RWPE1 (cell line): ENCODE data around the gene HOOK1.

Experiments
- CTCF ChIA-PET: fragments of 350-600 bp; sonication (Branson Sonifier 250); formaldehyde crosslinking; extraction: SDS; loops from one replicate; lab custom pipeline; 2021; lab: Yijun Ruan, JAX
- POLR2A ChIA-PET: fragments of 400-600 bp; formaldehyde crosslinking; extraction: SDS; loops from one replicate; lab custom pipeline; 2020; ENCODE audit warnings: antibody characterized with exemption; ENCODE audit not compliant: low non-redundant PET; lab: Yijun Ruan, JAX
- DNase-seq: peaks from one replicate; pipeline ENCODE4 v3.0.0; 2012; ENCODE audit warnings: low spot score
- H3K27ac ChIP-seq: fragments of 450-650 bp; 2 replicates; pipeline ENCODE4 v1.5.1; 2017
- TF ChIP-seq, protein P1 (sequence below): fragments of 450-650 bp; conservative IDR thresholded peaks from 2 replicates; pipeline ENCODE4 v1.5.1; 2017; ENCODE audit warnings: low read depth, mild to moderate bottlenecking

HOOK1 gene

DNA sequence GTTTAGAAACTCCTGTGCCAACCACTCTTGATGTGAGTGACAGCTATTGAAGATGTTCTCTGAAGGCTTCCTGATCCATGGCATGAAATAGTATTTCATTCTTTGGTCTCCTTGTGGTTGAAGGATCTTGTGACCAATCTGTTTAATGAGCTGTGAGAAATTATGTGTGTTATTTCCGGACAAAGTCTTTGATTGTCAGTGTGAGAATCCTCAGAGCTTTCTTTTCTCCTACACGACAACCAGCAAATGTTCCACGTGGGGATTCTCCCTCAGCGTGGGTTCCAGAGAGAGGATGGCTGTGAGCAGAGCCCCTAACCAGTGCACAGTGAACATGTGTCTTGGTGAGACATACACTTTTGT lies 45.0 kb upstream of the HOOK1 start:
- POLR2A ChIA-PET = no interaction called here
- no peak for DNase-seq
- TF ChIP-seq, protein P1, sequence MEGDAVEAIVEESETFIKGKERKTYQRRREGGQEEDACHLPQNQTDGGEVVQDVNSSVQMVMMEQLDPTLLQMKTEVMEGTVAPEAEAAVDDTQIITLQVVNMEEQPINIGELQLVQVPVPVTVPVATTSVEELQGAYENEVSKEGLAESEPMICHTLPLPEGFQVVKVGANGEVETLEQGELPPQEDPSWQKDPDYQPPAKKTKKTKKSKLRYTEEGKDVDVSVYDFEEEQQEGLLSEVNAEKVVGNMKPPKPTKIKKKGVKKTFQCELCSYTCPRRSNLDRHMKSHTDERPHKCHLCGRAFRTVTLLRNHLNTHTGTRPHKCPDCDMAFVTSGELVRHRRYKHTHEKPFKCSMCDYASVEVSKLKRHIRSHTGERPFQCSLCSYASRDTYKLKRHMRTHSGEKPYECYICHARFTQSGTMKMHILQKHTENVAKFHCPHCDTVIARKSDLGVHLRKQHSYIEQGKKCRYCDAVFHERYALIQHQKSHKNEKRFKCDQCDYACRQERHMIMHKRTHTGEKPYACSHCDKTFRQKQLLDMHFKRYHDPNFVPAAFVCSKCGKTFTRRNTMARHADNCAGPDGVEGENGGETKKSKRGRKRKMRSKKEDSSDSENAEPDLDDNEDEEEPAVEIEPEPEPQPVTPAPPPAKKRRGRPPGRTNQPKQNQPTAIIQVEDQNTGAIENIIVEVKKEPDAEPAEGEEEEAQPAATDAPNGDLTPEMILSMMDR = no peak
- H3K27ac ChIP-seq = no peak overlapping the region
- CTCF ChIA-PET = interaction anchor here (0.6 kb wide), 1 partner anchor 1322 kb away, joined by 3 read pairs; no protein-coding TSS in a partner anchor

DNA sequence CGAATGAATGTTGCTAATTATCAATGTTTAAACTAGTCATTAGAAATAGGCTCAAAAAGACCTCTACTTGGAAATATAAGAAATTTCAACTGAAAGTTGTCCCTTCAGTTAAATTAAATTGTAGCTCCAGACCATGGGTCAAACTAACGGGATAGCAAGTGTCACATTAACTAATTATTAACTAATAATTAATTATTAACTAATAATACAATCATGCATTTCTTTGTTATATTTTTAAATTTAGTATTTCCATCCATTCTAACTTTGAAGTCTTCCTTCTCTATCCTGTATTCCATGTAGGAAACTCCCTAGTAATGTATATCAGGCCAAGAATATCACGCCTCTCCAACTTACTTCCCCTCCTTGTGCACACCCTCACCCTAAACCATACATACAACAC lies 43.4 kb upstream of the HOOK1 start:
- CTCF ChIA-PET = no interaction called here

DNA sequence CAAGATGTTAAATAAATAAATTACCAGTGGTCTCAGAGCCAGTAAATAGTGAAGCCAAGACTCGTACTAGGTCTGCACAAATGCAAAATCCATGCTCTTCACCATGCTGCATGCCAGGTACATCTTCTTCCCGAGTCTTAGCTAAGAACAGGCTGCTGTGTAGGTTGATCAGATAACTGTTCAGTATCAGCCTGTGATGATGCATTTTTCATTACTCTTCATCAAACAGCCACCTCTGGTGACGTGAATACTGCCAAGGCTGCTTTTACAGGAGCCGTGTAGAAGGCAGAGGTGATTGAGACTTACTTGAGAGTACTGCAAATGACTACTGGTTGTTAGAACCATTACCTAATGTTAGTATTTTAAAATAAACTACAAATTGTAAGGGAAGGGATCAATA lies 39.3 kb upstream of the HOOK1 start:
- ChIA-PET CTCF (no interaction called here), POLR2A (no interaction called here)
- TF ChIP-seq, protein P1 = no peak
- no peak for DNase-seq
- H3K27ac ChIP-seq = no peak overlapping the region

More for the DNA sequence above, 43.4 kb upstream of the HOOK1 start:
- H3K27ac ChIP-seq = no peak overlapping the region
- POLR2A ChIA-PET = no interaction called here
- no peak for DNase-seq
- TF ChIP-seq, protein P1 = no peak

DNA sequence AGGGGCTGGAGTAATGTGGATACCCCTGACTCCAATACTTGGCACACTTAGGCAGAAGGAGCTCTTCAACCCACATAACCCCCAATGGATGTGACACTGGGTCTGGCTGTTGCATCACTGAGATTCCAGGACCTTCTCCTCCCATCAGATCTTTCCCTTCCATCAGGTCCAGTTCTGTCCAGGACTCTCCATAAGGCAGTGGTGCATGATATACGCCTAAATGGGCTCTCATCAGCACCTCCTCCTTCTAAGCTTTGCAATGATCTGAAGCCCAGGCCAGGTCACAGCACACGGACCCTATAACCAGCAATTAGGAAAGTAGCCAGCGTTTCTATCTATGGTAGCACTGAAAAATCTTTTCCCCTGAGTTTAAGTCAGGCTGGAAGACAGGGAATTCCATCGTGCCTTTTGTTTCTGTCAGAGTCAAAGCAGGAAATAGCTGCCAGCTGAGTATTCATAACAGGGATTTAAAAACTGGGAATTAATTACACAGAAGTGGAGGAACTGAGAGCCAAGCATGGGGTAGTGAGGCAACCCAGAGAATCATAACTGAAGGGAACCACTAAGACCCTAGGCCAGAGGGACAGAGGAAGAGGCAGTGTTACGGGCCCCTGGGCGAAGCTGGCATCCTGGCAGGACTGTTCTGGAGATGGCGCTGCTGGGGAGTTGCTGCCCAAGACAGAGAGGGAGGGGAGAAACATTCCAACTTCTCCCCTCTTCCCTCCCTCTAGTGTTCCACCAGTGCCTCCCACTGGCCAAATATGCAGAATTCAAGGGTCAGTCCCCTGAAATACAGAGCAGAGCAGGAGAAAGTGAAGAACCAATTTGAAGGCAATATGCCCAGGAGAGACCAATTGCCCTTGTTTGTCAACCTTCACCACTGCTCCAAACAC lies 37.5 kb upstream of the HOOK1 start:
- no peak for DNase-seq
- H3K27ac ChIP-seq = no peak overlapping the region
- TF ChIP-seq, protein P1 = no peak
- ChIA-PET CTCF (no interaction called here), POLR2A (no interaction called here)

DNA sequence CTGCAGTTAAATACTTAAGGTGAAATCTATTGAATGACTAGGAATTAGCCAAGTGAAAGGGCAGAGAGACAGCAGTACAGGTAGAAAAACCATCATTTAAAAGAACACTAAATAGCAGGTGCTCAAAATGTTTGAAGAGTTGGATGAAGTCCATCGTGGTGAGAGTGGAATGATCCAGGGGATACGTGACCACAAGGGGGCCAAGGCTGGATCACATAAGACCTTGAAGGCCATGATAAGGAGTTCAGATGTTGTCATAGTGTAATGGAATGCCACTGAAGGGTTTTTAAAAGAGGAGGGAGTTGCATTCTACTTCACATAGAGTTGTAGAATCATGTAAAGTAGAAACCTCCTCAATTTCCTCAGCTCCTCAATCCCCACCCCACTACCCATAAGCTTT lies 34.8 kb upstream of the HOOK1 start:
- no peak overlapping the region for H3K27ac ChIP-seq
- ChIA-PET POLR2A (no interaction called here), CTCF (interaction anchor here (0.6 kb wide), 2 partner anchors 25 to 555 kb away, joined by 3 to 7 read pairs; no protein-coding TSS in a partner anchor)
- TF ChIP-seq, protein P1 = no peak
- DNase-seq = no peak

DNA sequence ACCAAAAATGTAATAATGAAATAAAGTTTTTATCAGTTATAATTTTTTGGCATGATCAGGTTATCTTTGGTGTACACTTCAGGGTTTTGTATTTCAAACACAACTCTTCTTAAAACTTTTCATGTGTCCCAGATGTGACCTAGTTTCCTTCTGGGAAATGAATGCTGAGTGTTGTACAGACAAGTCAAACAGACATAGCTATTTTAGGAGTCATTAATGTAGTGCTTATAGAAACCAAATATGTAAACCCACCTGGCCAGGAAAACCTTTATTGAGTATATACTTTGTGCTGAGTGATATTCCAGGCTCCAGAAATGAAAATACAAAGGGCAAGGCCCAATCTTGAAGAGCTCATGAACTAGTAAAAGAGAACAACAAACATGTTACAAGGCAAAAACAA lies 25.9 kb upstream of the HOOK1 start:
- POLR2A ChIA-PET = no interaction called here
- CTCF ChIA-PET = no interaction called here
- no peak overlapping the region for H3K27ac ChIP-seq
- TF ChIP-seq, protein P1 = no peak
- no peak for DNase-seq
